HG03139 (cell line): ENCODE results near the gene LBH.

Experiments
- ATAC-seq: cut with Tn5 transposase; IDR thresholded peaks from one replicate; pipeline ENCODE4 v1.9.1; 2021; ENCODE audit not compliant: unreplicated experiment

LBH gene

GRCh38 chr2:30231212-30231995 lies at the start of gene LBH:
LBH (plus strand) TSS chr2:30231534; CDS start chr2:30231739, 205 bp downstream.
- ATAC-seq: peak; percentile 36

- no peak for ATAC-seq
Measured at GRCh38 chr2:30184035-30184434, 47.3 kb upstream of the LBH start.

GRCh38 chr2:30185178-30185577 lies 46.2 kb upstream of the LBH start:
- ATAC-seq: no peak

- ATAC-seq: no peak
Measured at GRCh38 chr2:30188292-30188691, 43.0 kb upstream of the LBH start.

GRCh38 chr2:30190637-30191036 lies 40.7 kb upstream of the LBH start:
- ATAC-seq: no peak

- ATAC-seq: no peak
Measured at GRCh38 chr2:30191107-30191506, 40.2 kb upstream of the LBH start.

GRCh38 chr2:30191819-30192271 lies 39.5 kb upstream of the LBH start:
- ATAC-seq: no peak

GRCh38 chr2:30192314-30192713 lies 39.0 kb upstream of the LBH start:
- ATAC-seq: no peak

- no peak for ATAC-seq
Measured at GRCh38 chr2:30193104-30193681, 38.1 kb upstream of the LBH start.

- ATAC-seq: no peak
Measured at GRCh38 chr2:30194421-30194820, 36.9 kb upstream of the LBH start.

GRCh38 chr2:30195016-30195415 lies 36.3 kb upstream of the LBH start:
- no peak for ATAC-seq

GRCh38 chr2:30197570-30198192 lies 33.7 kb upstream of the LBH start:
- no peak for ATAC-seq

- ATAC-seq: no peak
Measured at GRCh38 chr2:30201990-30202389, 29.3 kb upstream of the LBH start.

GRCh38 chr2:30203156-30203555 lies 28.2 kb upstream of the LBH start:
- ATAC-seq: no peak

- no peak for ATAC-seq
Measured at GRCh38 chr2:30204281-30204680, 27.1 kb upstream of the LBH start.

- no peak for ATAC-seq
Measured at GRCh38 chr2:30205456-30205855, 25.9 kb upstream of the LBH start.

GRCh38 chr2:30206461-30207430 lies 24.6 kb upstream of the LBH start:
- no peak for ATAC-seq

- ATAC-seq: no peak
Measured at GRCh38 chr2:30208453-30208852, 22.9 kb upstream of the LBH start.

- ATAC-seq: no peak
Measured at GRCh38 chr2:30209227-30209626, 22.1 kb upstream of the LBH start.

GRCh38 chr2:30213326-30213725 lies 18.0 kb upstream of the LBH start:
- ATAC-seq: no peak

GRCh38 chr2:30213907-30214463 lies 17.3 kb upstream of the LBH start:
- no peak for ATAC-seq
